SK-N-SH treated with all-trans-retinoic acid at 6 μM for 48 hours (cell line): ENCODE data around the gene PHF20.

ENCODE experiments used
- ATAC-seq: fragments of 200-7000 bp; cut with Tn5 transposase; 3 replicates; pipeline ENCODE4 v1.9.1; 2020; ENCODE audit warnings: mild to moderate bottlenecking, moderate library complexity
- ARNTL ChIP-seq: fragments of 450-650 bp; formaldehyde crosslinking; IDR thresholded peaks from 2 replicates; pipeline ENCODE4 v1.5.0; 2020; ENCODE audit warnings: low read depth, mild to moderate bottlenecking, moderate library complexity, borderline replicate concordance
- BACH2 ChIP-seq: fragments of 250-450 bp; sonication (Bioruptor Pico); IDR thresholded peaks from 2 replicates; pipeline ENCODE4 v1.9.0; 2021; ENCODE audit warnings: mild to moderate bottlenecking, borderline replicate concordance
- CREB5 ChIP-seq: fragments of 250-450 bp; sonication (Bioruptor Pico); IDR thresholded peaks from 2 replicates; pipeline ENCODE4 v1.5.1; 2020; ENCODE audit warnings: low read depth, mild to moderate bottlenecking, moderate library complexity
- CSDC2 ChIP-seq: fragments of 250-450 bp; sonication (Bioruptor Pico); IDR thresholded peaks from 2 replicates; pipeline ENCODE4 v1.5.0; 2020; ENCODE audit warnings: mild to moderate bottlenecking, moderate library complexity
- CSRNP3 ChIP-seq: fragments of 250-450 bp; sonication (Bioruptor Pico); IDR thresholded peaks from 2 replicates; pipeline ENCODE4 v1.5.1; 2021; ENCODE audit warnings: mild to moderate bottlenecking, moderate library complexity
- ESRRG ChIP-seq: fragments of 250-450 bp; sonication (Bioruptor Pico); IDR thresholded peaks from 2 replicates; pipeline ENCODE4 v1.6.1; 2021; ENCODE audit warnings: mild to moderate bottlenecking
- GLIS3 ChIP-seq: fragments of 250-450 bp; sonication (Bioruptor Pico); IDR thresholded peaks from 2 replicates; pipeline ENCODE4 v1.5.0; 2020; ENCODE audit warnings: mild to moderate bottlenecking, moderate library complexity
- ISL1 ChIP-seq: fragments of 250-450 bp; sonication (Bioruptor Pico); IDR thresholded peaks from 2 replicates; pipeline ENCODE4 v2.1.2; 2022; ENCODE audit warnings: mild to moderate bottlenecking, moderate library complexity
- OSR1 ChIP-seq: fragments of 250-450 bp; sonication (Bioruptor Pico); IDR thresholded peaks from 2 replicates; pipeline ENCODE4 v1.8.0; 2022; ENCODE audit warnings: moderate library complexity, mild to moderate bottlenecking, inconsistent platforms
- PATZ1 ChIP-seq: fragments of 250-450 bp; sonication (Bioruptor Pico); IDR thresholded peaks from 2 replicates; pipeline ENCODE4 v1.8.0; 2020; ENCODE audit warnings: mild to moderate bottlenecking, moderate library complexity, borderline replicate concordance
- POU6F1 ChIP-seq: fragments of 250-450 bp; sonication (Bioruptor Pico); IDR thresholded peaks from 2 replicates; pipeline ENCODE4 v1.8.0; 2021; ENCODE audit warnings: low read depth, mild to moderate bottlenecking, moderate library complexity, borderline replicate concordance
- PPARA ChIP-seq: fragments of 250-450 bp; sonication (Bioruptor Pico); IDR thresholded peaks from 2 replicates; pipeline ENCODE4 v1.5.0; 2020; ENCODE audit warnings: mild to moderate bottlenecking, borderline replicate concordance
- RARB ChIP-seq: fragments of 250-450 bp; sonication (Bioruptor Pico); IDR thresholded peaks from 2 replicates; pipeline ENCODE4 v1.8.0; 2021; ENCODE audit warnings: mild to moderate bottlenecking, moderate library complexity
- SNAI2 ChIP-seq: fragments of 250-450 bp; sonication (Bioruptor Pico); IDR thresholded peaks from 2 replicates; pipeline ENCODE4 v1.5.0; 2020; ENCODE audit warnings: mild to moderate bottlenecking, moderate library complexity
- TCF4 ChIP-seq: fragments of 250-450 bp; sonication (Bioruptor Pico); IDR thresholded peaks from 2 replicates; pipeline ENCODE4 v1.8.0; 2021; ENCODE audit warnings: mild to moderate bottlenecking, moderate library complexity, borderline replicate concordance
- TSHZ2 ChIP-seq: fragments of 250-450 bp; sonication (Bioruptor Pico); IDR thresholded peaks from 2 replicates; pipeline ENCODE4 v1.5.0; 2020; ENCODE audit warnings: mild to moderate bottlenecking, moderate library complexity
- ZC3H10 ChIP-seq: fragments of 250-450 bp; sonication (Bioruptor Pico); IDR thresholded peaks from 2 replicates; pipeline ENCODE4 v1.5.1; 2021; ENCODE audit warnings: mild to moderate bottlenecking, moderate library complexity
- ZFP3 ChIP-seq: fragments of 250-450 bp; sonication (Bioruptor Pico); IDR thresholded peaks from 2 replicates; pipeline ENCODE4 v1.5.0; 2020; ENCODE audit warnings: mild to moderate bottlenecking, moderate library complexity
- ZNF565 ChIP-seq: fragments of 450-650 bp; formaldehyde crosslinking; conservative IDR thresholded peaks from 2 replicates; pipeline ENCODE4 v1.5.0; 2020; ENCODE audit warnings: low read depth, mild to moderate bottlenecking, moderate library complexity
- ZNF70 ChIP-seq: fragments of 450-650 bp; formaldehyde crosslinking; IDR thresholded peaks from 2 replicates; pipeline ENCODE4 v1.5.0; 2020; ENCODE audit warnings: mild to moderate bottlenecking, moderate library complexity
- ZNF8 ChIP-seq: fragments of 450-650 bp; formaldehyde crosslinking; IDR thresholded peaks from 2 replicates; pipeline ENCODE4 v1.5.0; 2020; ENCODE audit warnings: mild to moderate bottlenecking, moderate library complexity

PHF20 gene

GRCh38 chr20:35830264-35830663 is 58.4 kb downstream of the PHF20 start:
- no peak for ATAC-seq
- TF ChIP-seq ISL1 (CRISPR knock-in tag) (no peak), OSR1 (CRISPR knock-in tag) (no peak), PATZ1 (CRISPR knock-in tag) (no peak), ZNF70 (CRISPR knock-in tag) (no peak), ZNF8 (CRISPR knock-in tag) (peak; percentile 98)

- no peak for ATAC-seq
- no peak for TF ChIP-seq TCF4
- no peak for TF ChIP-seq ARNTL (CRISPR knock-in tag)
- no peak for TF ChIP-seq POU6F1 (CRISPR knock-in tag)
- TF ChIP-seq PATZ1 (CRISPR knock-in tag): no peak
- TF ChIP-seq BACH2: no peak
- TF ChIP-seq ZNF565 (CRISPR knock-in tag): no peak
- TF ChIP-seq ZNF8 (CRISPR knock-in tag): no peak
- TF ChIP-seq TSHZ2: no peak
- no peak for TF ChIP-seq SNAI2
- TF ChIP-seq RARB (CRISPR knock-in tag): no peak
- TF ChIP-seq PPARA (CRISPR knock-in tag): no peak
- no peak for TF ChIP-seq ZFP3 (CRISPR knock-in tag)
- no peak for TF ChIP-seq CSRNP3 (CRISPR knock-in tag)
- TF ChIP-seq ESRRG: no peak
These were observed 59.2 kb downstream of the PHF20 start for GRCh38 chr20:35831029-35831428.

- no peak for ATAC-seq
- TF ChIP-seq RARB (CRISPR knock-in tag): no peak
- TF ChIP-seq CREB5 (CRISPR knock-in tag): no peak
- TF ChIP-seq ZC3H10 (CRISPR knock-in tag): no peak
- TF ChIP-seq CSDC2: no peak
- no peak for TF ChIP-seq ESRRG
- TF ChIP-seq GLIS3: no peak
- TF ChIP-seq ZFP3 (CRISPR knock-in tag): no peak
- no peak for TF ChIP-seq CSRNP3 (CRISPR knock-in tag)
- no peak for TF ChIP-seq PPARA (CRISPR knock-in tag)
These were observed 60.2 kb downstream of the PHF20 start for GRCh38 chr20:35831971-35832370.
